C4-2B (cell line): ENCODE data around the gene SPATA1.

Experiments used
- ZFX ChIP-seq: fragments of 450-650 bp; IDR thresholded peaks from 2 replicates; pipeline ENCODE4 v1.6.1; 2017
- TF ChIP-seq, protein P1 (sequence below): fragments of 450-650 bp; conservative IDR thresholded peaks from 2 replicates; pipeline ENCODE4 v1.5.1; 2017; ENCODE audit warnings: mild to moderate bottlenecking

DNA sequence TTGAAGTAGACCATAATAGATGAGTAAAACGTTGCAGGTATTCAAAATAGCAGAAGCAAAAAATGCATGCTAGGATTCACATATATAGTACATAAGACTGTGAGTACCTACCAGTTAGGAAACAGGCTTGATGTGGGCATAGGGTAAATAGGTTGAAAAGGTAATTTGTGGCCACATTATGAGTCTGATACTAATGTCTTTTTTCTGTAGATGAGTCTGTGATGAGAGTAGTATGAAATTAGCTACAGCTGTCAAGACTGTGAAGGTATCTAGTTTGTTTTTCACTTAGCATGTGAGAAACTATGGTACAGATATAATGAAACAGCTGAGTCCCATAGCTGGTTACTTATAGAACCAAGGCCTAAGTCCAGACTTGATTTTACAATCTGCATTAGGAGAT is 12.4 kb upstream of the SPATA1 start:
- TF ChIP-seq, protein P1, sequence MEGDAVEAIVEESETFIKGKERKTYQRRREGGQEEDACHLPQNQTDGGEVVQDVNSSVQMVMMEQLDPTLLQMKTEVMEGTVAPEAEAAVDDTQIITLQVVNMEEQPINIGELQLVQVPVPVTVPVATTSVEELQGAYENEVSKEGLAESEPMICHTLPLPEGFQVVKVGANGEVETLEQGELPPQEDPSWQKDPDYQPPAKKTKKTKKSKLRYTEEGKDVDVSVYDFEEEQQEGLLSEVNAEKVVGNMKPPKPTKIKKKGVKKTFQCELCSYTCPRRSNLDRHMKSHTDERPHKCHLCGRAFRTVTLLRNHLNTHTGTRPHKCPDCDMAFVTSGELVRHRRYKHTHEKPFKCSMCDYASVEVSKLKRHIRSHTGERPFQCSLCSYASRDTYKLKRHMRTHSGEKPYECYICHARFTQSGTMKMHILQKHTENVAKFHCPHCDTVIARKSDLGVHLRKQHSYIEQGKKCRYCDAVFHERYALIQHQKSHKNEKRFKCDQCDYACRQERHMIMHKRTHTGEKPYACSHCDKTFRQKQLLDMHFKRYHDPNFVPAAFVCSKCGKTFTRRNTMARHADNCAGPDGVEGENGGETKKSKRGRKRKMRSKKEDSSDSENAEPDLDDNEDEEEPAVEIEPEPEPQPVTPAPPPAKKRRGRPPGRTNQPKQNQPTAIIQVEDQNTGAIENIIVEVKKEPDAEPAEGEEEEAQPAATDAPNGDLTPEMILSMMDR = no peak
- no peak for TF ChIP-seq ZFX
